Subcutaneous abdominal adipose tissue (tissue), 5 donors: ENCODE measurements around the gene PRDM12.
"Not testable (repeated sequence)": the region's sequence is repeated elsewhere in the genome, so short reads cannot be mapped to it uniquely, and the experiment has no call there.

Experiments used
- H3K27ac ChIP-seq: one replicate; pipeline ENCODE4 v1.7.0; 2013; ENCODE audit warnings: low read depth, mild to moderate bottlenecking, inconsistent platforms, low read length, moderate library complexity
- H3K27me3 ChIP-seq, 5 donors: one replicate each; pipeline ENCODE4 v1.7.0; 2013; ENCODE audit warnings: low read length in 5 of 5, inconsistent platforms in 1 of 5; ENCODE audit not compliant: control insufficient read depth in 5 of 5, insufficient read depth in 4 of 5
- H3K36me3 ChIP-seq, 5 donors: one replicate each; pipeline ENCODE4 v1.7.0; 2013; ENCODE audit warnings: low read length in 5 of 5; ENCODE audit not compliant: control insufficient read depth in 5 of 5, insufficient read depth in 5 of 5
- H3K4me1 ChIP-seq, 5 donors: one replicate each; pipeline ENCODE4 v1.7.0; 2013; ENCODE audit warnings: low read length in 5 of 5, mild to moderate bottlenecking in 3 of 5, moderate library complexity in 1 of 5; ENCODE audit not compliant: control insufficient read depth in 5 of 5, insufficient read depth in 5 of 5
- H3K4me3 ChIP-seq, 5 donors: one replicate each; pipeline ENCODE4 v1.7.0; 2013; ENCODE audit warnings: low read length in 5 of 5, low read depth in 1 of 5
- H3K9ac ChIP-seq, 5 donors: one replicate each; pipeline ENCODE4 v1.7.0; 2013; ENCODE audit warnings: low read length in 5 of 5, mild to moderate bottlenecking in 4 of 5, moderate library complexity in 3 of 5
- H3K9me3 ChIP-seq, 5 donors: one replicate each; pipeline ENCODE4 v1.7.0; 2013; ENCODE audit warnings: low read length in 5 of 5; ENCODE audit not compliant: control insufficient read depth in 5 of 5
- donor health status: healthy.
- donor health status: healthy.
- donor health status: healthy.
- donor health status: healthy.
- donor health status: healthy.

The PRDM12 gene

GRCh38 chr9:130685945-130686344, 21.6 kb downstream of the PRDM12 start:
- peaks cover 4 to 24% (median 23%) of the 10 kb centered on the region in 5 donors for H3K4me1 ChIP-seq
- not testable (repeated sequence) for H3K27ac ChIP-seq, H3K9ac ChIP-seq, H3K4me3 ChIP-seq, H3K9me3 ChIP-seq, H3K36me3 ChIP-seq, H3K27me3 ChIP-seq

DNA sequence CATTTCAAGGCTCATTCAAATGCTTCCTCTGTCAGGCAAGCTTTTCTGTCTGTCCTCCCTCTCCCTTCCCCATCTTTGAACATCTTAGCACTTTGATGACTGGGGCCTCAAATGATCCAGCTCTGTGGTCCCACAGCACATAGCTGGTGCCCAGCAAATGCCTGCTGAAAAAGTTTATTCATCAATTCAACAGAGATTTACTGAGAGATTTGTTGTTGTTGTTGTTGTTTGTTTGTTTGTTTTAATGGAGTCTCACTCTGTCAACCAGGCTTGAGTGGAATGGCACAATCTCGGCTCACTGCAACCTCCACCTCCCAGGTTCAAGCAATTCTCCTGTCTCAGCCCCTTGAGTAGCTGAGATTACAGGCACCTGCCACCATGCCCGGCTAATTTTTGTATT, 23.2 kb downstream of the PRDM12 start:
- Histone ChIP-seq H3K27ac (no peak overlapping the region), H3K36me3 (no peaks in the 10 kb centered on the region), H3K9ac (no peak overlapping the region), H3K4me3 (no peak overlapping the region), H3K27me3 (no peaks in the 10 kb centered on the region), H3K4me1 (peaks cover 1 to 10% (median 10%) of the 10 kb centered on the region in 5 donors), H3K9me3 (peaks cover 0 to 8% (median 7%) of the 10 kb centered on the region in 5 donors)

DNA sequence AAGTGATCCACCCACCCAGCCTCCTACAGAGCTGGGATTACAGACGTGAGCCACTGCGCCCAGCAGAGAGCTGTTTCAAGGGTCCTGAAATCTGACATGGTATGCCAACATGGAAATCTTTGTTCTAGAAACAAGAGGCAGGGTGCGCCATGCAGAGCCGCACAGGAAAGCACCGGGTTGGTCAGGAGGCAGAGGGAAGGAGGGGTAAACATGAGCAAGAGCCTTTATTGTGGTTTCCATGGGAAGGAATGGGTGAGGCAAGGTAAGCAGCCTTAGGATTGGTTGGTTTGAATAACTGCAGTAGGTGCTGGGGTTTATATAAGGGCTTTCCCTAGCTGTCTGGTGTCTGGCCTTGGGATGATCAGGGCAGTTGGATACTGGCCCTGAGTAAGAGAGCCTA, 23.7 kb downstream of the PRDM12 start:
- Histone ChIP-seq H3K4me3 (no peak overlapping the region), H3K9ac (no peak overlapping the region), H3K27me3 (no peaks in the 10 kb centered on the region), H3K27ac (no peak overlapping the region), H3K4me1 (peaks cover 1 to 13% (median 10%) of the 10 kb centered on the region in 5 donors), H3K36me3 (no peaks in the 10 kb centered on the region), H3K9me3 (peaks cover 0 to 8% (median 7%) of the 10 kb centered on the region in 5 donors)

DNA sequence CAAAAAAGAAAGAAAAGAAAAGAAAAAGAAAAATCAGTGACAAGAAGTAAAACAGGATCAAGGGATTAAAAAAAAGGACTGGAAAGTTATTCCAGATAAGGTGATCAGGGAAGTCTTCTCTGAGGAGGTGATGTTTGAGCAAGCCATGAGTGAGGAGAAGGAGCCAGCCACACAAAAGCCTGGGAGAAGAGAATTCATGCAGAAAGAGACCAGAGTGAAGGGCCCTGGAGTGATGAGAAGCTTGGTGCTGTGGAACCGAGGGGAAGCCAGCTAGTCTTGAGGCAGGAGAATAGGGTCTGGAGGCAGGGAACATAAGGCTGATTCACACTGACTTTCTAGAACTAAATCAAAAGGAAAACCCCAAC, 25.2 kb downstream of the PRDM12 start:
- H3K36me3 ChIP-seq = no peaks in the 10 kb centered on the region
- peak overlapping the region in 1 of 5 donors; percentile 17 for H3K9ac ChIP-seq

DNA sequence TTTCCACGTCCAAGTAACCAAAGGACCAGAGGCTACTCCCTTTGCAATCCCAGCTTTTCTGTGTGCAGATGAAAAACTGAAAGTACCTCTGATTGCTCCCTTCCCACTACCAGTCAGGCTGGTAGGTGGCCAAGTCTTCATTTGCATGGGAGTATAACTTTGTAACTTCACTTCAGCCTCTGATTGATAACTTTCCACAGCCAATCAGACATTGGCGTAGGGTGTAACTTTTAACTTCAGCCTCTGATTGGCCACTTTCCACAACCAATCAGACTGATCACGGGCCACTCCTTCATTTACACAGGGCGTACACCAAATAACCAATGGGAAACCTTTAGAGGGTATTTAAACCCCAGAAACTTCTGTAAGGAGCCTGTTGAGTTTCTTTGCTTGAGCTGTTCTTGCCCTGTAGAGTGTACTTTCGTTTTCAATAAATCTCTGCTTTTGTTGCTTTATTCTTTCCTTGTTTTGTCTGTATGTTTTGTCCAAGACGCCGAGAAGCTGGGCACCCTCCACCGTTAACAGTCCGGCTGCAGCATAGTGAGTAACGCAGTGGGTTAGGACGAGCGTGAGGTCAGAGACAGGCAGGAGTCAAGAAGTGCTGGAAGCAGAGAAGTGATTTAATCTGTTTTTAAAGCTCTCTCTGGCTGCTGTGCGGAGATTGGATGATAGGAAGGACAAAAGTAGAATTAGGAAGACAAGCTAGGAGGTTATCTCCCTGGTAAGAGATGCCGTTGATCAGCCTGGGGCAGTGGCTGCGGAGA, 25.7 kb downstream of the PRDM12 start:
- Histone ChIP-seq H3K9me3 (peaks cover 0 to 3% (median 2%) of the 10 kb centered on the region in 5 donors), H3K4me3 (peak overlapping the region; percentile 47 to 78 (median 57)), H3K27me3 (no peaks in the 10 kb centered on the region), H3K9ac (peak overlapping the region in 2 of 5 donors; percentile 27 to 62), H3K4me1 (peaks cover 2 to 31% (median 26%) of the 10 kb centered on the region in 5 donors), H3K36me3 (peaks cover 0 to under 1% (median 0%) of the 10 kb centered on the region in 5 donors), H3K27ac (peak overlapping the region; percentile 74)

More for the DNA sequence above, 25.2 kb downstream of the PRDM12 start:
- H3K4me1 ChIP-seq = peaks cover 1 to 26% (median 22%) of the 10 kb centered on the region in 5 donors
- H3K27me3 ChIP-seq = no peaks in the 10 kb centered on the region
- H3K4me3 ChIP-seq = peak overlapping the region; percentile 41 to 78 (median 53)
- no peak overlapping the region for H3K27ac ChIP-seq
- H3K9me3 ChIP-seq = peaks cover 0 to 8% (median 7%) of the 10 kb centered on the region in 5 donors

- Histone ChIP-seq H3K9ac (no peak overlapping the region), H3K27me3 (no peaks in the 10 kb centered on the region), H3K4me1 (peaks cover 3 to 33% (median 26%) of the 10 kb centered on the region in 5 donors), H3K4me3 (no peak overlapping the region), H3K9me3 (no peaks in the 10 kb centered on the region), H3K27ac (no peak overlapping the region), H3K36me3 (peaks cover 0 to 20% (median 14%) of the 10 kb centered on the region in 5 donors)
Measured at GRCh38 chr9:130692321-130692720, 27.9 kb downstream of the PRDM12 start.

DNA sequence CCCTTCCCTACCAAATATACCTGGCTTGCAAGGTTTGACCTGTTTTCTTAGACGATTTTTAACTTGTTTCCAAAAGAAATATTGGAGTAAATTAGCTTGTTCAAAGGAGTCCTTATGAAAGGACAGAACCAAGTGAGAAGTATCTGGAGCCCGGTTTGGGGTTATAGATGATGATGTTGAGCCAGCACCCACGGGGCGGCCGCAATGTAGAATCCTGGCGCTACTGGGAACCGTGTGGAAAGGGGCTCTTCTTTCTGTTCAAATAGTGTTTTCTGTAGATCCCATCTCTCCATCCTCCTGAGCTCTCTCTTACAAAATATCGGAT, 28.7 kb downstream of the PRDM12 start:
- H3K27ac ChIP-seq = no peak overlapping the region
- no peaks in the 10 kb centered on the region for H3K27me3 ChIP-seq
- H3K9ac ChIP-seq = peak overlapping the region in 4 of 5 donors; percentile 11 to 81 (median 76)
- H3K4me3 ChIP-seq = peak overlapping the region; percentile 75 to 100 (median 93)
- H3K36me3 ChIP-seq = peaks cover 0 to 27% (median 19%) of the 10 kb centered on the region in 5 donors
- H3K9me3 ChIP-seq = no peaks in the 10 kb centered on the region
- peaks cover 3 to 33% (median 26%) of the 10 kb centered on the region in 5 donors for H3K4me1 ChIP-seq

DNA sequence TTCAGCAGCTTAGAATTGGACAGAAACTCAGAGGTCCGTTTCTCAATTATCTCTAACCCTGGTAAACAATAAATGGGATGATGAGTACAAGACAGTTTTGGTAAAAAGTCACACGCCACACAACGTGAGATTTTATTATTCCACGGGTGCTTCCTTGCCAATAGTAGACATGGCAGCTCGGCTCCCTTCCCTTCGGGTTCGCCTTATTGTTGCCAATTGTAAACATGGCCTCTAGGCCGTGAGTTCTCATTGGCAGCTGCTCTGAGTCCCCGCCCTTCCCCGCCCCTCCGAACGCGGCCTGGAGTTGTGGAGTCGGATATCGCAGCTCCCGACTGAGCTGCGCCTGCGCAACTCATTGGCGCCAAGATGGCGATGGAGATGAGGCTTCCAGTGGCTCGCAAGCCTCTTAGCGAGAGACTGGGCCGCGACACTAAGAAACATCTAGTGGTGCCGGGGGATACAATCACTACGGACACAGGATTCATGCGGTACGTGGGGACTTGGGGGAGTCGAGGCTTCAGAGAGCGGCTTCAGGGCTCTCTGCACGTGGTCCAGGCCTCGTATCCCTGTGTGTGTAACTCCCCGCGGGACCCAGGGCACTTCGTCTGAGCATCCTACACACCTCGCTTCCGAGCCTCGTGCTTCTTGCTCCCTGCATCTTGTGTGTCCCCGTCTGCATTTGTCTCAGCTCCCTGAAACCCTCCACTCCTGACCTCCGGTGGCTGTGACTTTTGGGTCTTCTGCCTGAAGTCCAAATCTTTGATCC, 29.2 kb downstream of the PRDM12 start, which contains the start of gene EXOSC2:
EXOSC2 (plus strand) TSS at position 355 of the 766 bp plus-strand sequence; CDS start at position 367, 12 bp downstream.
- Histone ChIP-seq H3K36me3 (peaks cover 0 to 33% (median 24%) of the 10 kb centered on the region in 5 donors), H3K27me3 (no peaks in the 10 kb centered on the region), H3K4me3 (peak within 1 kb of the TSS; percentile 75 to 100 (median 93)), H3K4me1 (peaks cover 3 to 33% (median 26%) of the 10 kb centered on the region in 5 donors), H3K9me3 (no peaks in the 10 kb centered on the region), H3K27ac (no peak within 1 kb of the TSS), H3K9ac (peak within 1 kb of the TSS; percentile 28 to 86 (median 81))

DNA sequence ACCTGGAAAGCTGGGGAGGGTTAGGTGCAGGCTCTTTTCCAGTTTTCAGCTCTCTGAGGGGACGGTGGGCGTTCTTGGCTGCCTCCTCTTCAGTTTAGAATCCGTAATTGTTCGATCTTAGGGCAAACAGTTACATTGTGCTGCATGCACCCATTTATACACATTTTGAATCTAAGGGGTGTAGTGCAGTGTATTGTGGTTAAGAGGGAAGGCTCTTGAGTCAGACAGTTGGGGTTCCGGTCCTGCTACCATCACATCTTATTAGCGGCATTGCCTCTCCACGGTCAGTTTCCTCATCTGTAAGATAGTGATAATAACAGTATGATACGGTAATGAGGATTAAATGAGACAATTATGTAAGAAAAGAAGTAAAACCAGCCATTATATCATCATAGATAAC, 29.8 kb downstream of the PRDM12 start:
- Histone ChIP-seq H3K4me1 (peaks cover 3 to 33% (median 26%) of the 10 kb centered on the region in 5 donors), H3K4me3 (peak overlapping the region; percentile 75 to 100 (median 93)), H3K27ac (no peak overlapping the region), H3K27me3 (no peaks in the 10 kb centered on the region), H3K9me3 (no peaks in the 10 kb centered on the region), H3K9ac (peak overlapping the region in 4 of 5 donors; percentile 28 to 86 (median 82)), H3K36me3 (peaks cover 0 to 39% (median 30%) of the 10 kb centered on the region in 5 donors)
